Stimulated activated CD8-positive, alpha-beta memory T cell treated with anti-CD3 and anti-CD28 coated beads, Interleukin-2, amount 100 ng/mL, for 48 hours (primary cell): ENCODE results near the gene CASK.
A peak's percentile ranks its signal among the peaks of the same experiment; 100 is the strongest.
"Not testable (repeated sequence)": the region's sequence is repeated elsewhere in the genome, so short reads cannot be mapped to it uniquely, and the experiment has no call there.

ENCODE experiments used
- DNase-seq, 2 donors: peaks; one replicate each; pipeline ENCODE4 v3.0.0-alpha.2; 2020; ENCODE audit warnings: low read depth in 2 of 2

CASK gene

GRCh38 chrX:41518127-41518840 is 405.1 kb downstream of the CASK start:
- peak; percentile 25 for DNase-seq

- DNase-seq, result no peak
These were observed 406.2 kb downstream of the CASK start for GRCh38 chrX:41516999-41517765.

GRCh38 chrX:41516456-41516855 is 406.9 kb downstream of the CASK start:
- DNase-seq, result no peak

GRCh38 chrX:41515376-41515775 is 408.0 kb downstream of the CASK start:
- DNase-seq, result no peak

- DNase-seq, result no peak
These were observed 409.2 kb downstream of the CASK start for GRCh38 chrX:41514179-41514578.

GRCh38 chrX:41512853-41513252 is 410.5 kb downstream of the CASK start:
- not testable (repeated sequence) for DNase-seq

GRCh38 chrX:41512394-41512793 is 411.0 kb downstream of the CASK start:
- no peak for DNase-seq

GRCh38 chrX:41507919-41508318 is 415.4 kb downstream of the CASK start:
- no peak for DNase-seq

GRCh38 chrX:41502004-41502403 is 421.4 kb downstream of the CASK start:
- DNase-seq, result no peak

- no peak for DNase-seq
These were observed 423.4 kb downstream of the CASK start for GRCh38 chrX:41499984-41500383.

- no peak for DNase-seq
These were observed 424.2 kb downstream of the CASK start for GRCh38 chrX:41499195-41499594.

- DNase-seq, result no peak
These were observed 431.9 kb downstream of the CASK start for GRCh38 chrX:41491267-41492004.

GRCh38 chrX:41490446-41490845 is 432.9 kb downstream of the CASK start:
- DNase-seq, result no peak

GRCh38 chrX:41482154-41482850 is 441.1 kb downstream of the CASK start:
- DNase-seq, result no peak

- no peak for DNase-seq
These were observed 441.9 kb downstream of the CASK start for GRCh38 chrX:41481264-41482109.

- DNase-seq, result no peak
These were observed 442.7 kb downstream of the CASK start for GRCh38 chrX:41480508-41481260.

- no peak for DNase-seq
These were observed 444.9 kb downstream of the CASK start for GRCh38 chrX:41478381-41478911.

- DNase-seq, result no peak
These were observed 447.6 kb downstream of the CASK start for GRCh38 chrX:41475591-41476241.

- no peak for DNase-seq
These were observed 448.2 kb downstream of the CASK start for GRCh38 chrX:41475191-41475590.

GRCh38 chrX:41474726-41475100 is 448.6 kb downstream of the CASK start:
- DNase-seq, result no peak
